EL (cell line): ENCODE measurements around the gene SLC5A4.
"Not testable (repeated sequence)": the region's sequence is repeated elsewhere in the genome, so short reads cannot be mapped to it uniquely, and the experiment has no call there.

Source experiments
- DNase-seq: peaks from one replicate; pipeline ENCODE4 v3.0.0-alpha.2; 2016

The SLC5A4 gene

DNA sequence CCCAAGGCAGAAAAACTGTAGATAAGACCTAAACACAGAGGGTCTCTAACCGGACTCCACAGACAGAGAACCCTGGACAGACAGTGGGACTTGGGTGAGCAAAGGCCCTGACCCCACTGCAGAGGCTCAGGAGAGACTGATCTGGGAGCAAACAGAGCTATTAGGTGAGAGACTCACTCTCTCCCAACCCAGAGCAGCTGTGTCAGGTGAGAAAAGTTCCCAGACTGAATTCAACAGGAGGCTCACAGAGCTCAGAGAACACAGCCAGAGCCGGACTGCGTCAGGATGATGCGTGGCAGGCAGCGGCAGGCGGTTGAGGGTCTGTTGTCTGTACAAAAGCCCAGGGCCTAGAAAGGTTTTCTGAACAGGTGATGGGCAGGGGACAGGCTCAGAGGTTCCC, 55.8 kb downstream of the SLC5A4 start:
- no peak for DNase-seq

DNA sequence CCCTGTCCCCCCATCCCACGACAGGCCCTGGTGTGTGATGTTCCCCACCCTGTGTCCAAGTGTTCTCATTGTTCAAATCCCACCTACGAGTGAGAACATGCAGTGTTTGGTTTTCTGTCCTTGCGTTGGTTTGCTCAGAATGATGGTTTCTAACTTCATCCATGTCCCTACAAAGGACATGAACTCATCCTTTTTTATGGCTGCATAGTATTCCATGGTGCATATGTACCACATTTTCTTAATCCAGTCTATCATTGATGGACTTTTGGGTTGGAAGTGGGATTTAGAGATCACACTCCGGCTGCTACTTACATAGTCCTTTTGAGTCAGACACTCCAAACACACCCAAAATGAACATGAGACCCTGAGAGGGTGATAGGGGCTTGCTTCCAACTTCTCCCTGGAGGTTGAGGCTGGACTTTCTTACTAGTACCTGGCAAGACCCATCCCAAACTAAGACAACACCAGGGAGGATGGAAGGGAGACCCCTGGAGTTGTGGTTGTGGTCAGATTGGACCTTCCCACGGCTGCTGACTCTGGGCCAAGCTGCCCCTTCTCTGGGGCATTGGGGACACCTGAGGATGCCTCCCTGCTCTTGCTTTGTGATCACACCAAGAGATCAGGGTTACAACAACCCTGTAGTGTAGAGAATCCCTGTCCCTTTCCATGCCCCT, 57.5 kb downstream of the SLC5A4 start:
- DNase-seq = not testable (repeated sequence)

DNA sequence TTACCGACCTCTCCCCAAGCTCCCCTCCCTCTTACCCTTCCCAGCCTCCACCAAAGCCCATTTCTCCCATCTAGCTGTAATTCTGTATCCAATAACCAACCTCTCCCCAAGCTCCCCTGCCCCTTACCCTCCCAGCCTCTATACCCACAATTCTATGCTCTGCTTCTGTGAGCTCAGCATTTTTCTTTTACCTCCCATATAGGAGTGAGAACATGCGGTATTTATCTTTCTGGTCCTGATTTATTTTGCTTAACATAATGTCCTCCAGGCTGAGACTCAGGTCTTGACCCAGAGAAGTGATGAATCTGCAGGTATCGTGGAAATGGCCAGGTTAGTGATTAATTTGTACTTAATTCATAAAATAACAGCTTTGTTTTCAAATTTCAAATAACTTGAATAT, 59.2 kb downstream of the SLC5A4 start:
- not testable (repeated sequence) for DNase-seq

DNA sequence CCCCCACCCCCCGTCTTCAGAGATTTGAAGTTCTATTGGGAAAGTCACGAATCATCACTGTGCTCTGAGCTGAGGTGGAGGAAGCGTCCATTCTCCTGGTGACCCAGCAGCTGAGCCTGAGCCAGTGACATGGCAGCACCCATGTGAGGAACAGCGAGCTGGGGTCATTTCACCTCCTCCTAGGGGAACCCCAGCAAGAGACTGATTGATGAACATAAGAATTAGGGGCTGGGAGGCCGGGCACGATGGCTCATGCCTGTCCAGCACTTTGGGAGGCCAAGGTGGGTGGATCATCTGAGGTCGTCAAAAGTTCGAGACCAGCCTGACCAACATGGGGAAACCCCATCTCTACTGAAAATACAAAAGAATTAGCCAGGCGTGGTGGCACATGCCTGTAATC, 61.8 kb downstream of the SLC5A4 start:
- not testable (repeated sequence) for DNase-seq

DNA sequence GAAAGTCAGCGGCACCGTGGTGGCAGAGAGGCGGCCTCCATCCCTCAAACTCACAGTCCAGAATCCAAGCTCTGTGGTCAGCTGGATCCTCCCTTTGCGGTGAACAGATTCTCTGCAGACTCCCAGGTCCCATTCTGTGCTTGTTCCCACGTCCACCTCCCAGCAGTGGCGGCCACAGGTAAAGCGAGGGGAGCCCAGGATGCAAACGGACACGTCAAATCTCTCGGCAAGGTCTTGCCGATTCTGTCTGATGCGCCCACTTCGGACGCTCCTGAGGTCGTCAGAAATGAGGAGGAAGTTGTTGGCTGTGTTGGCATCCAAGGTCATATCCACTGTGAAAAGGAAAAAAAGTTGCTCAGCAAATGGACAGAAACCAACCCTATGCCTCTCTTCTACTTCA, 64.1 kb downstream of the SLC5A4 start:
- DNase-seq = not testable (repeated sequence)

GRCh38 chr22:32185821-32186220, 69.3 kb downstream of the SLC5A4 start:
- DNase-seq = no peak

DNA sequence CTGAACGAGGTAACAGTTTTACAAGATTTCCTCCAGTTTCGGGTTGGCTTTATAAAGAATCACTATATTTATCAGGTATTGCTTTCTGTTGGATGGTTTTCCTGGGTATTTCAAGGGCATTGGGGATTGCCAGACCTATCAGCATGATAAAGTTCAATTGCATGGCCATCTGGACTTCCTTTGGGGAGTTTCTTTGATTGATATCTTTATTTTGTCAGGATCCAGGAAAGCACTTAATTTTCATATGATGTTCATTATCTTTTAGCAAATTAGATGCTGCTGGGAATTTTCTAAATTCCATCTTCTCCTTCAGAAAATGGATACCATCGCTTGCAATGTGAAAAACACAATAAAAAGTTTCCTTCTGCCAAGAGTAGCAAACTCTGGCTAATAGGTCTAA, 71.5 kb downstream of the SLC5A4 start:
- no peak for DNase-seq

- DNase-seq = no peak
Measured at GRCh38 chr22:32181043-32181442, 74.1 kb downstream of the SLC5A4 start.

- DNase-seq = no peak
Measured at GRCh38 chr22:32177221-32177765, 77.9 kb downstream of the SLC5A4 start.

- DNase-seq = no peak
Measured at GRCh38 chr22:32175683-32176644, 79.2 kb downstream of the SLC5A4 start.

- no peak for DNase-seq
Measured at GRCh38 chr22:32175115-32175514, 80.0 kb downstream of the SLC5A4 start.
